Omental fat pad (tissue), 4 donors: Measurements from ENCODE around the gene ANKRD9. TPM values are rescaled to one million over a fixed set of nuclear protein-coding genes. Genes with fewer than 3 reads are reported as not detected.
A peak's percentile ranks its signal among the peaks of the same experiment; 100 is the strongest.

Source experiments
- ATAC-seq: fragments of 150-250 bp; one replicate; pipeline ENCODE4 v1.9.1; 2016; ENCODE audit warnings: mild to moderate bottlenecking, moderate library complexity; ENCODE audit not compliant: low FRiP score
- DNase-seq: peaks from one replicate; pipeline ENCODE4 v3.0.0-alpha.2; 2019; ENCODE audit warnings: low spot score
- total RNA-seq, 4 donors: library from RNA; depleted of rRNA; stranded (reverse); fragments of >200 nt; gene quantifications; one replicate each; pipeline ENCODE4 v1.1.0, GENCODE V29; 2016
- TF ChIP-seq, protein P1 (sequence below), 3 donors: fragments of 450-650 bp; IDR thresholded peaks; one replicate each; pipeline ENCODE4 v1.5.1; 2016 to 2017; ENCODE audit warnings: antibody characterized with exemption in 3 of 3, mild to moderate bottlenecking in 3 of 3, moderate library complexity in 2 of 3

Gene ANKRD9
- total RNA-seq, 4 donors from 2014 or later: 15.1 to 25.9 (median 23.9) TPM

DNA sequence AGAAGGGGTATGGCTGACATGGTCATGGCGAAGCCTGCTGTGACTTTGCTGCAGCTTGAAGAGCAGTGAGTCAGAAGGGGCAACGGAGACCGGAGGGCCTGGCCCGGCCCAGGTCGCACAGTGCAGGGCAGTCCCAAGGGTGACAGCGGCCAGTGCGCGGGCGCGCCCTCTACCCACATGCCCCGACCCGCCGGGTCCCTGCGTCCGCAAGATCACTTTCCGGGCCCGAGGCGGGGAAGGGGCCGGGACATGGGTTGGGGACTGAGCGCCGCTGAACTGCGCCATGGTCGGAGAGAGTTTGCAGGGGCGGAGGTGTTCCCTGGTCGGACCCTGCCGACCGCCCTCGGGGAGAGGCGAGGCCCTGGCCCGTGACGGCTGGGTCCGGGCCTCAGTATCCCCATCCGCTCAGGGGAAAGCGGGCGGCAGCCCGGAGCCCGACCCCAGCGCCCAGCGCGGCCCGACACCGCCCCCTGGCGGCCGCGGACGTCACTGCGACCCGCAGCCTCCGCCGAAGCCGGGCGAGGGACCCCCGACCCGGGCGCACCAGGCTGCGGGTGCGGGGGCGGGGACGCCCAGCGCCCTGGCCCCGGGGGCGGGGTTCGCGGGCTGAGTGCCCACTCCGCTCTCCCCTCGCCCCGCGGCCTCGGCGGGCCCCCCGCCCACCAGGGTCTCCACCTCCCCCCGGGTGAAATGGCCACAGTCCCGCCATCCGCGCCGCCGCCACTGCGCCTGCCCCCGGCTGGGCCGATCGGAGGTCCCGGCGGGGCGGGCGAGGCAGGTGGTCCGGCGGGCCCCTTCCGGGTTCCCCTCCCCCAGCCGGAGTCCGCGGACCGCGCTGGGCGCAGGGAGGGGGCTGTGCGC is 7.2 kb upstream of the ANKRD9 start:
- ATAC-seq (peak; percentile 73), DNase-seq (no peak)
- TF ChIP-seq, protein P1, sequence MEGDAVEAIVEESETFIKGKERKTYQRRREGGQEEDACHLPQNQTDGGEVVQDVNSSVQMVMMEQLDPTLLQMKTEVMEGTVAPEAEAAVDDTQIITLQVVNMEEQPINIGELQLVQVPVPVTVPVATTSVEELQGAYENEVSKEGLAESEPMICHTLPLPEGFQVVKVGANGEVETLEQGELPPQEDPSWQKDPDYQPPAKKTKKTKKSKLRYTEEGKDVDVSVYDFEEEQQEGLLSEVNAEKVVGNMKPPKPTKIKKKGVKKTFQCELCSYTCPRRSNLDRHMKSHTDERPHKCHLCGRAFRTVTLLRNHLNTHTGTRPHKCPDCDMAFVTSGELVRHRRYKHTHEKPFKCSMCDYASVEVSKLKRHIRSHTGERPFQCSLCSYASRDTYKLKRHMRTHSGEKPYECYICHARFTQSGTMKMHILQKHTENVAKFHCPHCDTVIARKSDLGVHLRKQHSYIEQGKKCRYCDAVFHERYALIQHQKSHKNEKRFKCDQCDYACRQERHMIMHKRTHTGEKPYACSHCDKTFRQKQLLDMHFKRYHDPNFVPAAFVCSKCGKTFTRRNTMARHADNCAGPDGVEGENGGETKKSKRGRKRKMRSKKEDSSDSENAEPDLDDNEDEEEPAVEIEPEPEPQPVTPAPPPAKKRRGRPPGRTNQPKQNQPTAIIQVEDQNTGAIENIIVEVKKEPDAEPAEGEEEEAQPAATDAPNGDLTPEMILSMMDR (IDR thresholded peaks at IDR 0.05): peak in 2 of 3 donors; percentile 96

DNA sequence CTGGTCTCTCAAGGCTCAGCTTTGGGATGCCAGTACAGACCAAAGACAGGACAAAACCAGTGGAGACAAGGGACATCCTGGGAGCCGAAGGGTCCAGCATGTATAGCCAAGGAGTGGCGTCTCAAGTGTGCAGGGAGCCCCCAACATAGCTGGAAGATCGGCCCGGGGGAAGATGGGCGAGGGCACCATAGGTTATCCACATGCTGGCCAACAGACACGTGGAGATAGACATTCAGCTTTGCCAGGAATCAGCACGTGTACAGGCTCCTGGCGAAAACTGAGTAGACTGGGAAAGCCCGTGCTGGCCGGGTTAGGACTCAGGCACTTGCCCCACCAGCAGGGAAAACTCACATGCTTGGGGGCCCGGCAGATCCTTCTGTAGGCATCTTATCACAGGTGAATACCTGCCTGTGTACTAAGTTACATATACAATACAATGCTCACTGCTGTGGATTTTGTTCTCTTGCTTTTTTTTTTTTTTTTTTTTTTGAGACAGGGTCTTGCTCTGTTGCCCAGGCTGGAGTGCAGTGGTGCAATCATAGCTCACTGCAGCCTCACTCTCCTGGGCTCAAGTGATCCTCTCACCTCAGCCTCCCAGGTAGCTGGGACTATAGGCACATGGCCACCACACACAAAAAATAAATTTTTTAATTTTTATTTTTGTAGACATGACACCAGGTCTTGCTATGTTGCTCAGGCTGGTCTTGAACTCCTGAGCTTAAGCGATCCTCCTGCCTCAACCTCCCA is 5.6 kb upstream of the ANKRD9 start:
- TF ChIP-seq, protein P1 (IDR thresholded peaks at IDR 0.05): no peak
- DNase-seq (no peak), ATAC-seq (no peak)

DNA sequence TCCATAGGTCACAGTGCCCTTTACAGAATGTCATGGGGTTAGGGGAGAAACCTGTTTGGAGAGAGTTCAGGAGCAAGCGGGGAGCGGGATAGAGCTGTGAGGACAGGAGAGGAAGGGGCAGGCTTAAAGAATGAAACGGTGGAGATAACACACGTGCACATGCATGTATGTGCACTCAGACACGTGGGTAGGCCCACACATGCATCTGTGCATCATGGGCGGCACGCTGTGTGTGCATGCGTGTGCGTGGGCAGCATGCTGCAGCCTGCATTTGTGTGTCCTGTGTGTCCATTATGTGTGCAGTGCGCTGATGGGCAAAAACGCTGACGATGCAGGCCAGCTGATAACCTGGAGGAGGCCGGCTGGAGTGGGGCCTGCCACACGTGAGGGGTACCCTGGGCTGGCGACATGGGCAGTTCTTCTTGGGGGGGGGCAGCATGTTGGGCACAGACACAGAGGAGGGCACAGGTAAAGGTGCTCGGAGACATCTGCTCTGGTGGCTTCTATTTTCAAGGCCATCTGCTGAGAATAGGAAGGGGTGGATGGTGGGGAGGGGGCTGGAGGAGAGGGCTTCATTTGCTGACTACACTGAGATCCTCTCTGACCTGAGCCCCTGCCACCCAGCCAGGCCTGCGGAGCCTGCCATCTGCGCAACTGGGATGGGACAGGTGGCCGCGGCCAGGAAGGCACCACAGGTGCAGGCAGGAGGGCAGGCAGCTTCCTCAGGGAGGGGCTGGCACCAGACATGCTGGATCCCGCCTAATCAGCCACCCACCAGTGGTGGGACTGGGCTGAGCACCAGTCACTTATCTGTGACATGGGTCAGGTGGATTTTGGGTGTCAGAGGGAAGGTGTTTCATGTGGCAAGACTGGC is 4.6 kb upstream of the ANKRD9 start:
- TF ChIP-seq, protein P1 (IDR thresholded peaks at IDR 0.05): no peak
- no peak for DNase-seq
- no peak for ATAC-seq

DNA sequence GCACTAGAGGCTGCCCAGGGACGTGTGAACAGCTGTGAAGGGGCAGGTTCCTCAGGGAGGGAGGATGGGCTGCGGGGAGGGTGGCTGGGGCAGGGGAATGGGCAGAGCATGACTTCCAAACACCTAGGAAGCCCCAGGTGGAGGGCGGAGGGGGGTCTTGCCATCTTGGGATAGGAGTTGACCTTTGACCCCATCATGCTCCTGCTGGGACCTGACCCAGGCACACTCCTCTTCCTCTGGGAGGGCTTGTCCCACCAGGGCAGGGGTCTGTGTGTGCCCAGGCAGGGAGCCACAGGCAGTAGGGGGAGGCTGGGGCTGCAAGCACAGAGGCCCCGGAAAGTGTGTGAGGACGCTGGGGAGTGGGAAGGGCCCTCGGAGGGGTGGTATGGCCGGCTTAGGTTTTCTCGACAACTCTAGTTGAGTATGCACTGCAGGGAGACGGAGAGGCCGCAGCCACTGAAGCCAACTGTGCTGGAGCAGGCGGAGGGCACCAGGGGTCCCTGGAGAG is 3.3 kb upstream of the ANKRD9 start:
- ATAC-seq (no peak), DNase-seq (no peak)
- TF ChIP-seq, protein P1 (IDR thresholded peaks at IDR 0.05): no peak

DNA sequence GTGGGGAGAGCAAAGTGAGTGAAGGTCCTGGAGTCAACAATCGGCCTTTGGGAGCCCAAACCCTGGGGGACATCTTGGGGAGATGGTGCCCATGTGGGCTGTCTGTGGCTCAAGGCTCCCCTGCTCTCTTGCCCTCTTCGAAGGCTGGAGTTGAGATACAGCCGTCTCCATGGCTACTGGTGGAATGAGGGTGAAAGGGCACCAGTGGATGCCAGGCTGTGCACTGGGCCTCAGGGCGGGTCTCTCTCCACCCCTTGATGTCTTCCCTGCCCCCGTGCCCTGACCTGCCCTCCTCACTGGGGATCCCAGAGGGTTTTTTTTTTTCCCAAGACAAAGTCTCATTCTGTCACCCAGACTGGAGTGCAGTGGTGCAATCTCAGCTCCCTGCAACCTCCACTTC is 2.0 kb upstream of the ANKRD9 start:
- TF ChIP-seq, protein P1 (IDR thresholded peaks at IDR 0.05): no peak
- ATAC-seq (no peak), DNase-seq (no peak)

DNA sequence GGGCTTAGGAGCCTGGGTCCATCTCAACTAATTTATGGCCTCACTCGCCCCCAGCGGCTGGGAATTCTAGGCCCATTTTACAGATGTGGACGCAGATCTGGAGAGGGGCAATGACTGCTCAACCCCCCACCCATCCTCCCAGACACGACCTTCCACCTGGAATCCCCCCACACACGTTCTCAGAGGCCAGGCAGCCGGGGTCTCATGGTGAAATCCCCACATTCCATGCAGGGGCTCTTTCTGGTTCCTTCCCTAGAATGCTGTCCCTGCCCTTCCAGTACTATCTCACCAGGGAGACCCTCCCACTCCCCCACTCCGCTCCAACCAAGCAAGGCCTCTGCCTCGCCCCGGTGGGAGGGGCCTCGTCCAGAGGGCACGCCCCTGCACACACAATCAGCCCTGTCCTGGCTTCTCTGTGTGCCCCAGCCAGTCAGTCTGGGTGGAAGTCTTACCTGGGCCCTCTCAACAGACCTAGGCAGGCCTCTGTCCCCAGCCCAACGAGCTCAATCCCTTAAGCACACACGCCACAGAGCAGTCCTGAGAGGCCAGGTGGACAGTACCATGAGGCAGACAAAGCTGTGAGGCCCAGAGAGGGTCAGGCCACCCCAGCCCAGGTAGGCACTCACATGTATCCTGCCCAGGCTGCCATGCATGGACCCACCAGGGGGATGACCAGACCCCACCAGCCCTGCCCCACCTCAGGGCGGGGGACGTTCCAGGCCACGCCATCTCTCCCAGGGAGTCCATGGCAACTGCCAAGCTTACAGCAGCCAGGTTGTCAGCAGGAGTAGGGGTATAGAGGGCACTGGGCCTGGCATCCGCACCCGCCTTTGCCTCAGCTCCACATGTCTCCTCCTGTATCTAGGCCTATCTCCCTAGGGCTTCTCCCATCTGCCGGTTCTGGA is 1.3 kb upstream of the ANKRD9 start:
- DNase-seq: no peak
- ATAC-seq: no peak
- TF ChIP-seq, protein P1 (IDR thresholded peaks at IDR 0.05): no peak
